C4-2B (cell line): Measurements from ENCODE around the gene FBF1.

ENCODE experiments used
- H3K27ac ChIP-seq: fragments of 450-650 bp; 2 replicates; pipeline ENCODE4 v1.5.1; 2017
- CTCF ChIP-seq: fragments of 450-650 bp; conservative IDR thresholded peaks from 2 replicates; pipeline ENCODE4 v1.5.1; 2017; ENCODE audit warnings: mild to moderate bottlenecking
- ZFX ChIP-seq: fragments of 450-650 bp; IDR thresholded peaks from 2 replicates; pipeline ENCODE4 v1.6.1; 2017

FBF1 gene, protein sequence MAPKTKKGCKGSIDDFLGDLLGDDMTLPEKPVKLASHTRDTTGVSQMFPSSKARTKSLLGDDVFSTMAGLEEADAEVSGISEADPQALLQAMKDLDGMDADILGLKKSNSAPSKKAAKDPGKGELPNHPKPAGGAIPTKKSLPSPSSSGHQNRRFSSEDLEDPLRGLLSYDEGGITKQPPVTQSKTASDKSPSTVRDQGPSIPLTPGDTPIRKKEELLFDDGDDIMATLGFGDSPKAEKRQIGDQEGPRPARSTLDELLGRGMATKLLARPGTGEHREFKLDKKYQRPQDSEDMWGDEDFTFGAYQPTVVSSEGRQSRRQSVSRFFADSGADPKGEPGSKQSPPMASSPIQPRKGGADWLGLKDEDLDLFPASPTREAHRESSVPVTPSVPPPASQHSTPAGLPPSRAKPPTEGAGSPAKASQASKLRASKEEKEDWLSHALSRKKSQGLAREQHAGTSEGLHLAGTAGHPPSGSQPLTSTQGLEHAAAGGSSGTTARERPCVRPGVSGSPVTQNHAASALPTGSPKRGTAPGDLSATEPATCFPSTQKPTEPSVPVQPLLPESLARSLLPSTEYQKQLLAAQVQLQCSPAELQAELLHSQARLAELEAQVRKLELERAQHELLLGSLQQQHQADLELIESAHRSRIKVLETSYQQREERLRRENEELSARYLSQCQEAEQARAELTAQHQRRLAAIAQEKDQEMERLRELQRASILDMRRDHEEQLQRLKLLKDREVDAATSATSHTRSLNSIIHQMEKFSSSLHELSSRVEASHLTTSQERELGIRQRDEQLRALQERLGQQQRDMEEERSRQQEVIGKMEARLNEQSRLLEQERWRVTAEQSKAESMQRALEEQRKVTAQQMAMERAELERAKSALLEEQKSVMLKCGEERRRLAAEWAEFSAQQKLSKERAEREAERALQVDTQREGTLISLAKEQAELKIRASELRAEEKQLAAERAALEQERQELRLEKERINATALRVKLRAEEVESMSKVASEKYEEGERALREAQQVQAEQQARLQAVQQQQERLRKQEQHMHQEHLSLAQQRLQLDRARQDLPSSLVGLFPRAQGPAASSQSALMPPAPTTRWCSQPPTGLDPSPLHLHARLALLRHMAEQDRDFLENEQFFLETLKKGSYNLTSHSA

DNA sequence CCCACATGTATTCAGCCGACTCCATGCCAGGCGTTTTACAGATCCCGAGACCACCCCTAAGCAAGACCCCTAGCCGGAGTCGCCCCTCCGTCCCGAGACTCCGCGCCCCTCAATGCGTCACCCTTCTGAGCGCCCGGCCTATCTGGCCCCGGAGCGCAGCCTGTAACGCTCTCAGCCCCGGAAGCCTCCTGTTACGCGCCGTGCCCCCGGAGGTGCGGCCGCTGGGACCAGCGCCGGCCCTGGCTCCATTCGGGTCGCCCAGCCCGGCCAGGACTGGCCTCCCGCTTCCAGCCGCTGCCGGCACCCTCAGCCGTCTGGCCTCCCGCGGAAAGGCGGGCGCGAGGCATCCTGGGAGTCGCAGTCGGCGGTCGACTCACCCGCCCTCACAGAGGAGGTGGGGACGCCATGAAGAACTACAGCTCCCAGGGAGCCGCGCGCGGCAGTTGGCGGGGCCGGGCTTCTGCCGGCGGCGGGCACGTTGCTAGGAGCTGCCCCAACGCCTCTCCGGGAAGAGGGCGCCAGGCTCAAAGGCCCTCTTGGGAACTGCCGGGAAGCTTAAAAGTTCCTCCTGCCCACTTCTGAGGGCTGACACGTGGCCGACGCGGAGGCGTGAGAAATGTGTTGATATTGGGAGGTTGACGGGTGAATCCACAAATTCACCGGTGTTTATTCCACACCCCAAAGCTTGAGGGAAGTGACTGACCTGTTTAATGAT is at the start of gene FBF1:
Gene FBF1 (minus strand): TSS at position 316 of the 715 bp plus-strand sequence. CDS start 2,893 bp downstream, outside the sequence.
- peak within 1 kb of the TSS; percentile 84 for H3K27ac ChIP-seq
- TF ChIP-seq CTCF, result no peak
- peak; percentile 62; the same call in 1 of the 2 replicates for TF ChIP-seq ZFX

GRCh38 chr17:75987041-75987440 is 46.2 kb upstream of the FBF1 start:
- TF ChIP-seq CTCF, result no peak
- no peak for TF ChIP-seq ZFX
- no peak overlapping the region for H3K27ac ChIP-seq

DNA sequence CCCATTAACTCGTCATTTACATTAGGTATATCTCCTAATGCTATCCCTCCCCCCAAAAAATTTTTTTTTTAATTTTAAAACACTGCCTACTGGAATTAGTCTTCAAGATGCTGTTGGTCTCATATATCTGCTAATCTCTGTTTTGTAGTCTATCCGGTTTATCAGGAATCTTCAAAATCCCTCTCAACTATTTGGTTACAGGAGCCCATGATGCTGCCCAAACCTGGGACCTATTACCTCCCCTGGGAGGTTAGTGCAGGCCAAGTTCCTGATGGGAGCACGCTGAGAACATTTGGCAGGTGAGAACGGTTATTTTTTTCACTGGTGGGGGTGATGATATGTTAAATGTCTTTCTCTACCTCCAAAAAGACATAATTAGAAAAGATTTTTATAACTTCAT is 45.1 kb upstream of the FBF1 start:
- TF ChIP-seq CTCF (no peak), ZFX (no peak)
- peak overlapping the region; percentile 45 for H3K27ac ChIP-seq

DNA sequence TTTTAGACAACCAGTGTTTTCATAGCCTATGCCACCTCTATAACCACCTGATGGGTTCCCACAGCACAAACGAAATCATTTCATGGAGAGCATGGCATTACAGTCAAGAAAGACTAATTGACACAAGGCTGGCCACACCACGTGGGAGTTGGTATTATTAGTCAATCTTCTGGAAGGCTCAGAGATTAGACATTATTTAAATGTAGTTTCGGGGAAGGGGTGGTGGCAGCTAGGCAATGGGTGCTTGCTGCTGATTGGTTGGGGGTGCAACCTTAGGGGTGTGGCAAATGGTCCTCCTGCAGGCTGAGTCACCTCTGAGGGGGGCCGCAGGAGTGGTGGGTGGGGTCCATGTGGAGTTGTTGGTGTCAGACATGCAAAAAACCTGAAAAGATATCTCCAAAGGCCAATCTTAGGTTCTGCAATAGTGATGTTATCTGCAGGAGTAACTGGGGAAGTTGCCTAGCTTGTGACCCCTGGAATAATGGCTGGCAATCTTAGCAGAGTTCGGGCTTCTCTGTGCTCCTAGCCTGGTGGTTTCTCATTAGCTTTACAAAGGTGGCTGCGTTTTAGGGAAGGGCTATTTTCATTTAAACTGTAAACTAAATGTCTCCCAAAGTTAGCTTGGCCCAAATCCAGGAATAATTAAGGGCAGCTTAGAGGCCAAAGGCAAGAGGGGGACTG is 42.8 kb upstream of the FBF1 start:
- no peak for TF ChIP-seq CTCF
- TF ChIP-seq ZFX, result no peak
- no peak overlapping the region for H3K27ac ChIP-seq

DNA sequence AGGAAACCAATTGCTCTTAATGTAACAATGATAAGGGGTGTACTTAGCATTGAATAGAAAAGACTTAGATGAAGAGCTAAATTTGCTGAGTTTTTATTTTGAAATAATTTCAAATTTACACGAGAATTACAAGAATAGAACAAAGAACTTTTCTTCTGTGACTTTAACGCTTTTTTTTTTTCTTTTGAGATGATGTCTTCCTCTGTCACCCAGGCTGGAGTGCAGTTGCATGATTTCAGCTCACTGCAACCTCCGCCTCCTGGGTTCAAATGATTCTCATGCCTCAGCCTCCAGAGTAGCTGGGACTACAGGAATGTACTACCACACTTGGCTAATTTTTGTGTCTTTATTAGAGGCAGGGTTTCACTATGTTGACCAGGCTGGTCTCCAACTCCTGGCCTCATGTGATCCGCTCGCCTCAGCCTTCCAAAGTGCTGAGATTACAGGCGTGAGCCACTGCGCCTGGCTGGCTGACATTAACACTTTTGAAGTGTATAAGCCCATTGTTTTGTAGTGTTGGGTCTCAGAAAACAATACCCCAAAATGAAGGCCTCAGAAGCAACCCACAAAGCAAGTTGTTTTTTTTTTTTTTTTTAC is 40.3 kb upstream of the FBF1 start:
- TF ChIP-seq CTCF (no peak), ZFX (no peak)
- no peak overlapping the region for H3K27ac ChIP-seq
